Hepatocyte (in vitro differentiated cells): ENCODE results near the gene SMAP2.

Experiments used
- CTCF ChIP-seq: fragments of 200-600 bp; sonication (generic); IDR thresholded peaks from 2 replicates; pipeline ENCODE4 v1.5.1; 2016; ENCODE audit warnings: antibody characterized with exemption, mild to moderate bottlenecking; ENCODE audit not compliant: poor library complexity
- EZH2 ChIP-seq: fragments of 200-600 bp; sonication (generic); IDR thresholded peaks from 2 replicates; pipeline ENCODE4 v1.6.1; 2016; ENCODE audit warnings: antibody characterized with exemption, mild to moderate bottlenecking, borderline replicate concordance
- EZH2phosphoT487 ChIP-seq: fragments of 200-600 bp; sonication (generic); IDR thresholded peaks from one replicate; pipeline ENCODE4 v1.6.1; 2018; ENCODE audit warnings: antibody characterized with exemption, mild to moderate bottlenecking, low read depth, moderate library complexity; ENCODE audit not compliant: unreplicated experiment, severe bottlenecking

- TF ChIP-seq CTCF (no peak), EZH2 (no peak), EZH2phosphoT487 (no peak)
Observed at GRCh38 chr1:40393173-40393572, 19.6 kb downstream of the SMAP2 start.
